Stimulated activated CD8-positive, alpha-beta memory T cell treated with anti-CD3 and anti-CD28 coated beads, Interleukin-7, amount 100 ng/mL, for 4 hours (primary cell): Measurements from ENCODE around the gene YAP1.

ENCODE experiments used
- DNase-seq, 2 donors: peaks; one replicate each; pipeline ENCODE4 v3.0.0-alpha.2; 2020; ENCODE audit warnings: low read depth in 2 of 2

The YAP1 gene

DNA sequence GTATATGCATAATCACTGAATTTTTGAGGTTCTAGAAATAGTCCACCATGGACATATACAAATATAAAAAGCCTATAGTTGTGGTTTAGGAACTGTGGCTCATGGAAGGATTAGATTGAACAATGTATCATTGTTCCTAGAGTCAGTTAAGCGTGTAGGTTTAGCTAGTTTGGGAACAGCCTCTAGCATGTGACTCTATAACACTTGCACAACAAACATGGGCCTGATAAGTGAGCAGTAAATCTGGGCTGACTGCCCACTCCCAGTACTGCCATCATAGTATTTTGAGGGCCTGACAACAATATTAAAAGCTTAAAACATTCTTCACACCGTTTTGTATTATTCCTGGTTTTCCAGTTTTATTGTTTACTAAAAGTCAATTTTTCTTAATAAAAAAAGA lies 47.0 kb downstream of the YAP1 start:
- no peak for DNase-seq

DNA sequence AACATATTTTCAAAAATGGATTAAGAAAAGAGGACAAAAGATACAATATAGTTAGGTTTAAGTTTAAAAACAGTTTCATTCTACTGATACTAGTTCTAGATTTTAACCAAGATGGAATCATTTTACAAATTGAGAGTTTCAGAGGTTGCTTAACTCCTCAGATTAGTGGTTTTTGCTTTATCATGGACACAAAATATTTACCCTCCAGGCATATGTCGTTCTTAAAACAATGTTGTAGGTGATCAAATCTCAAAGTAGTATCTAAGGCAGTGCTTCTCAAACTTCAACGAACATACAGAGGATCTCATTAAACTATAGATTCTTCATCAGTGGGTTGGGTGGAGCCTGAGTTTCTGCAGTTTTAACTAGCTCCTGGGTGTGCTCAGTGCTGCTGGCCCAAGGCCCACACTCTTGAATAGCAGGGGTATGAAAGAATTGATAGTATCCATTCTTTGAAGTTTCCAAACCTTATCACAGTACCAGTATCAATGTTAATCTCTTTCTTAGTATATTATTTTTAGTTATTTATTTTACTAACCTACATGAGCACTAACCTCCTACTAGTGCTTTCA lies 48.0 kb downstream of the YAP1 start:
- no peak for DNase-seq

DNA sequence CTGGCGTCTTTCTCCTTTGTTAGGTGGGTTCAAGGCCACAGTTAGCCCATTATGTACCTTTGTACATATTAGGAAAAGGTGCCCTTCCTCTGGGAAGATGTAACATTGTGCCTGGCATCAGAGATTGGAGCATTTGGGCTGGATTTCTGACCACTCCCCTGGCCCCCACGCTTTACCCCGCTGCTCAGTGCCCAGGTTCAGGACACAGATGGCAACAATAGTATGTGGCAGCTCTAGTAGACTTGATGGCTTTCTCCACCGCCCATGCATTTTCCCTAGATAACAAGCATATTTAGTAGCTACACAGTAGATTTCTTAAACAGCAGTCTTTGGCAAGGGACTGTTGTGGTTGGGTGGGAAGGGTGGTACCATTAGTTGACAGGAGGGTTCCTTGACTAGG lies 53.1 kb downstream of the YAP1 start:
- DNase-seq: no peak

DNA sequence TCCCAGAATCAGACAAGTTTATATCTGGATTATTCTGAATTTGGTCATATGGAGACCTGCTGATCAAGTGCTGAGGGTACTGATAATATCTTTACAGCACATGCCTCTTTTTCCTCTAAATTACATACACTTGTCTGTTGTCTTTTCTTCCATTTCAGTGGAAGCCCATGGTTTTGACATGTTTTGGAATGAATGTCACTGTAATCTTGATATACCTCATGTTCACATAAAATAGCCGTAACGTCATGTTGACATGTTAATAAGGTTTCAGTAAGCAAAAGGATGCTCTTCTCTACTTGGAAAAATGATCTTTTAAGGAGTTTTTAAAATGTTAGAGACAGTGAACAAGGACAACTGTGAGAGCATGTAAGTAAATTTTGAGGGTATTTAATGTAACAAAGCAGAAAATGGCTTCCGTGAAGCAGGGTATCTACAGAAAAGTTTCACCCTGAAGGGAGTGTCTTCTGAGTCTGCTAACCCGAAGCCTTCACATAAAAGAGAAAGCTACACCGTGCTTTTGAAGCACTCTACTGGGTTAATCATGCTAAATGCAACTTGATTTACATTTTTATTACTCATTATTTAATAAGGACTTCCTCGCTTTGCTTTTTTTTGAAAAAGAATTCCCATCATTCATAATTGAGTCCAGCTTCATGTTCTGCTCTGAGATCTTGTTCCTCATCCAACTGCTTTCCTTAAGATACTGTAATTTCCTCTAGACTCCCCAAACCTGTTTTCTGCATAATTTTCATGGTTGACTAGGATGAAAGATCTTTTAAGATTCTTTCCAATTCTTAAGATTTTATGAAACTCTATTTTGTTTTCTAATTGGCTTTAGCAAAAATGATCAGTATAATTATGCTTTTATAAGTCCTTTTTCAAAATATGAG lies 56.2 kb downstream of the YAP1 start:
- DNase-seq: no peak

DNA sequence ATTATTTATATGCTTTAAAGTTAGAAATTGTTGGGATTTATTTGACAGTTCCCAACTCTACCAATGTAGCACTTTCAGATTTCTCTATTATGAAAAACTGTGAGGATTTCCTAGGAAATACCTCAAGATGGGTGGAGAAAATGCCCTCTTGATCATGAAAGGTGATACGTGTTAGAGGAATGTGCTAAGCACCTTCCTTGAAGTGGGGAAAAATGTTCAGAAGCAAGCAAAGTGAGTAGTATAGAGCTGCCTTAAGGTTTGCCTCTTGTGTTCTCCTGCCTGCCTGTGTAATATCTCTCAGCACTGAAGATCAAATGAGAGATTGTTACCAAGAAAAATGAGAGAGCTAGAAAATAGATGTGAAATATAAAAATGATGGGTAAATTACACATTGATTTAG lies 58.2 kb downstream of the YAP1 start:
- DNase-seq: no peak

DNA sequence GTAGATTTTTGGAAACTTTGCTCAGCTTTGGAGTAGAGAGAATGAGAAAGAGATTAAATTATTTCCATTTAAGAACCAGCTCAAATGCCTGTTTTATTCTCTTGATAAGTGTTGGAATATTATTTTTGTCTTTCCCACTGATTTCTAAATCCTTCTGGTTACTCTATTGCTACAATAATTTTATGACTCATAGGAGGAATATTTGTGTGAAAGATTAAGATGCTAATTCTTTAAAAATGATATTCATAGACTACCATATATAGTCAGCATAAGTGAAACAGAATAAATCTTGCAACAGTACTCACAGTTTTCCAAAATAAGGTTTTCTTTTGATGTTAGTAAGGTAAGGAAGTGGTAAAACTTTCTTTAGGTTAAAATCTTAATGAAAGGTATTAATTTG lies 60.9 kb downstream of the YAP1 start:
- DNase-seq: no peak

DNA sequence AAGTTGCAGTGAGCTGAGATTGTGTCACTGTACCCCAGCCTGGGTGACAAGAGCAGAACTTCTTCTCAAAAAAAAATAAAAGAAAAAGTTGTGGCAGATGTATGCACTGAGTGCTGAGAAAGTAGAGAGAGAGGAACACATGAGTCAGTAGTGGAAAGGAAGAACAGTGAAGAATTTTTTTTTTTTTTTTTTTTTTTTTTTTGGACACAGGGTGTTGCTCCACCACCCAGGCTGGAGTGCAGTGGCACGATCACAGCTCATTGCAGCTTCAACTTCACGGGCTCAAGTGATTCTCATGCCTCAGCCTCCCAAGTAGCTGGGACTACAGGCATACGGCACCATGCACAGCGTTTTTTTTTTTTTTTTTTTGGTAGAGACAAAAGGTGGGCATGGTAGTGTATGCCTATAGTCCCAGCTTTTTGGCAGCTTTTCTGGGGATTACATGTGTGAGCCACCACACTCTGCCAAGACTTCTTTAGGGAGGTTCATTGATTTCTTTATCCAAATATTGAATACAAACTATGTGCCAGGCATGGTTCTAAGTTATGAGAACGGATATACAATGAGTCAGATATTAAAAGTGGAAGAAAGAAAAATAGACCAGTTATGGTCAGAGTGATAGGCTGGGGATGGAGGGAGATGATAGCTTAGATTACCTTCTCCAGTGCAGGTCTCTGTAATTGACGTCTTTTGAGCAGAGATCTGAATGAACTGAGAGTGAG lies 62.0 kb downstream of the YAP1 start:
- no peak for DNase-seq

DNA sequence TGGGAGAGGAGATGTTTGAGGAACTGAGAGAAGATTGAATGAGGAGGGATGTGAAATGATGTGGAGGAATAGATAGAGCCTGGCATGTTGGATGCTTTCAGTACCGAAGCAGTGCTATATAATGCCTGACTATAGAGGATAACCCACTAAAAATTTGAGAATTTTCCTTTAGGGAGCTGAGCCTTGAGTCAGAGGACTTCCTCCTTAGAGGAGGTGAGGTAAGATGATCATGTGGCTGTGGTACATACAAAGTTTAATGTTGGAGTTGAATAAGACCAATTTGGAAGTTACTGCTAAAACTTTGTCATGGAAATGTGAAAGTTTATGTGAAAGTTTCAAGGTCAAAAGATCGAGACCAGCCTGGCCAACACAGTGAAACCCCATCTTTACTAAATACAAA lies 66.9 kb downstream of the YAP1 start:
- no peak for DNase-seq

DNA sequence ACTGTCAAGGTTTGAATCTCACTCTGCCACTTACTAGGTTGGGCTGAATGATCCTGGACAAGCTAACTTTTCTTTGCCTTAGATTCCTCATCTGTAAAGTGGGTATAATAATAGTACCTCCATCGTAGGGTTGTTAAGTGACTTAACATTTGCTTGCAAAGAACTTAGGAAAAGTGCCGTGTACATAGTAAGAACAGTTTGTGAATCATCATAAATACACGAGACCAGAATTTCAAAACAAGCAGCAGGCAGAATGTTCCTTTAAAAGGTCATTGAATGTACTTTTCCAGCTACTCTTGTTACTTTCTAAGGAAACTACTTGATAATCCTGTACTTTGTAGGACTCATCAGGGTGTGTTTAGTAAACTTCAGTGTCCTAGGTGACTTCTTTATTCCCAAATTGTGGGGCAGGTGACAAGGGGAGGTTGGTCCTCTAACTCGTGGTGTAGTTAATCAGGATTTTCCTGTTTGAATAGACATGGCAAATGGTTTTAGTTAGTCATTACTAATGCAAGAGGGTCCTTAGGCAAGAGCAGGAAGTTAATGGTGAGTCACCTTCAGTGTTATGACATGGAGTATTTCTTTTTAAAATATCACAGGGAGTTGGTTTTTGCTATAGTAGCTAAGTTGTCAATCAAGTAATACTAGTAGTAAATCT lies 67.9 kb downstream of the YAP1 start:
- no peak for DNase-seq

DNA sequence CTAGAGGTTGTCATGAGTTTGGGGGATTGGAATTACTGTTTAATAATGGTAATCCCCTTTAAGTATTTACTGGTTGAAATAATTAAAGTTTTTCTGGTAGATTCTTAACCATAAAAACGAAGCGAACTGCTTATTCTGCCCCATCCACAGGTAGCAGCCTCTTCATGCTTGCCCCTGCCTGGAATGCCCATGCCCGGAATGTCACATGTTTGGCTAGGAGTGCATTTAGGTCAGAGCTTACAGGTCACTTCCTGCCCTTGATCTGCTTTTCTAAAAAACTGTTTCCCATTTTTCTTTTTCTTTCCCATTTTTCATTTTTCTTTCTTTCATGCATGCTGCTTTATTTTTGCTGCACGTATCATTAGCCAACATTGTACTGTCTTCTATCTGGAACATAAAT lies 69.1 kb downstream of the YAP1 start:
- no peak for DNase-seq

DNA sequence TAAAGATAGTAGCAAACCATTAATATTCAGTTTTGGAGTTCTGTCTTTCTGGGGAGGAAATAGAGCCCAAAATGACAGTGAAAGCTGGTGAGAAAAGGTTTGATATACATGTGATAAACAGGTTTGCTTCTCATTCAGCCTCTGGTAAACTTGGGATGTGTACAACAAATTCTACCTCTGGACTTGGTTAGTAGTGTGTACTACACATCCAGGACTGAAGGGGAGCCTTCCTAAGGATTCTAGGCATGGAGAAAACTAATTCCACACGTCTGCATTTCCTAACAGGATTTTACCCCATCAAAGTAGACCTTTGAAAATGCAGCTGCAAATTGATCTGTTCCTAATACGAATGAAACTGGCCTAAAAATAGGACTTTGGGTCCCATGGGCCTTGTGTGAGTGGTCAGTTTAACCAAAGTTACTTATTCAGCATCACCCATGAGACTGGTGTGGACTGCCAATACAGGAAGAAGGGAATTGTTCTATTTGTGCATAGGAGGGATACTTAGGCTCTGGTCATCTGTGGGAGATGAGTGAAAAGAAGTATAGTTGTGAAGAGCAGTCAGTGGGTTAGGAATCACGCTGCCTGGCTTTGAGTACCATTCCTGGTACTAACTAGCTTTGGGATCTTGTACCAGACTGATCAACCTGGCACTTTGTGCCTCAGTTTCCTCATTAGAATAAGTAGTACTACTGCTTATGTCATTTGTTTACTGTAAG lies 74.2 kb downstream of the YAP1 start:
- no peak for DNase-seq

DNA sequence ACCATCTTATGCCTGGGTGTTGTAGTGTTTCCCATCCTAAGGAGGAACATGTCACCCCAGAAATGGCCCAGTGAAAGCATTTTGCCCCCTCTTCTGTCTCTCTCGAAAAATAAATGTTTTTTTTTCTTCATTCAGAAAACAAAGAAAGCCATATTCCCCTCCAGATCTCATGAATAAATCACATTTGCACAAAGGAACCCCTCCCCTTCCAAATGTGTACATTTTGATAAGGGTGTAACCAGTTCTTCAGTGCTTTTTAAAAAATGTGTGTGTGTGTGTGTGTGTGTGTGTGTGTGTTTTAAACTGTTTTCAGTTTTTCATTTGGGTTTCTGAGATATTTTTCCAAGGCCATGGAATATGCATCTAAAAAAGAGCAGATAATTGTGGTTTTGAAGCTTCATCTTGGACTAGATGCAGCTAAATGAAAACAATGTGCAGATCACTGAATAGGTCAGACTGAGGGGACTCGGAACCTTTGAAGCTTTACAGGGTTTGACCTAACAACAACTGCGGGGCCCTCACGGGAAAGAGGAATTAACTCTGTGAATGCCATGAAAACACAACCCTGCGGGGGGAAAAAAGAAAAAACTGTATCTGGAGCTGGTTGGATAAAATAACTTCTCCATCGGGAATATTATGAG lies 76.4 kb downstream of the YAP1 start:
- no peak for DNase-seq

DNA sequence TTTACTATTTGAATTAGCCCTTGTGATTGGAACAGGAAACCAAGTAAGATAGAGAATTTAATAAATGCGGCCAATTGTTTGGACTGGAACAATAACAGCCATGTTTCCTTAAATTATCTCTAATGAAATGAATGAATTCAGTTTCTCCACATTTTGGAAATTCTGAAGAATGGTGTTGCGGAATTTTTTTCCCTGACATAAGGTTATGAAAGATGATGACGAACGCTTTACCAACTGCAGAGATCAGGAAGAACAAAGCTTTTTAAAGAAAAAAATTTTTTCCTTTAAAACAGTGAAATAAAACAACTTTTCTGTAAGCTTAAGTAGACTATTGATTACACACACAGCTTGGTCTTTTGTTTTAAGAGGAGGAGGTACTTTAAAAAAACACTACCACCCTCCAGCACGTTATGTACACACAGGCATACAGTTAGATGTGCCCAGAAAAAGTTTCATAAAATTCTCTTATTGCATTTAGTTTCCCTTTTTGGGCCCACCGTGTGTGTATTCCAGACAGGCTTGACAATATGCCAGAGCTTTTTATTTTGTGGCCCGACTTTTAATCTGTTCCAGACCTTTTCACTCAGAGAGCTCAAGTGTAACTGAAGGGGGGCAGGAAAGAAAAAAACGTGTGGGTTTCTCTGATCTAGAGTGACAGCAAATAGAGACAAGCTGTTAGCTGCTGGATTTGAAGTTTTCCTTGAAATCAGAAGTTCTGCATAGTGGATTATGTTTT lies 77.3 kb downstream of the YAP1 start:
- DNase-seq: no peak

DNA sequence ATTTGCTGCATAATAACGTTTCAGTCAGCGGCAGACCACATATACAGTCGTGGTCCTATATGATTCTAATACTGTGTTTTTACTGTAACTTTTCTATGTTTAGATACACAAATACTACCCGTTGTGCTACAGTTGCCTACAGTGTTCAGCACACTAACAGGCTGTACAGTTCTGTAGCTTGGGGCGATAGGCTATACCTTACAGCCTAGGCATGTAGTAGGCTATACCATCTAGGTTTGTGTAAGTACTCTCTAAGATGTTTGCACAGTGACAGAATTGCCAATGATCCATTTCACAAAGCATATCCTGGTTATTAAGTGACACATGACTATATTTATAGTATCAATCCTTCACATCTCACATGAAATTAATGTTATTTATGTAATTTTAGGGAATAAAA lies 78.2 kb downstream of the YAP1 start:
- DNase-seq: no peak

DNA sequence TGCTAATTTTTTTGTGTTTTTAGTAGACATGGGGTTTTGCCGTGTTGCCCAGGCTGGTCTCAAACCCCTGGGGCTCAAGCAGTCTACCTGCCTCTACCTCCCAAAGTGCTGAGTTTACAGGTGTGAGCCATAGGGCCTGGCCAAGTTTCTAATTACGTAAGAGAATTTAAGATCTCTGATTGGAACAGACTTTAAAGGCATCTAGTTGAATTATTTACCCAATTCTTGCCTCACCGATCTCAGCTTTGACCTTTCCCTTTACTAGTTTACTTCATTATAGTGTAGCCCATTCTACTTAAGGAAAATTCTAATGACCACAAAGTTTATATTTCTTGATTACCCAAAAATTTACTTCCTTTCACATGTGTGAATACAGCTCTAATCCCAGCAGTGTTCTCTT lies 81.6 kb downstream of the YAP1 start:
- DNase-seq: no peak

DNA sequence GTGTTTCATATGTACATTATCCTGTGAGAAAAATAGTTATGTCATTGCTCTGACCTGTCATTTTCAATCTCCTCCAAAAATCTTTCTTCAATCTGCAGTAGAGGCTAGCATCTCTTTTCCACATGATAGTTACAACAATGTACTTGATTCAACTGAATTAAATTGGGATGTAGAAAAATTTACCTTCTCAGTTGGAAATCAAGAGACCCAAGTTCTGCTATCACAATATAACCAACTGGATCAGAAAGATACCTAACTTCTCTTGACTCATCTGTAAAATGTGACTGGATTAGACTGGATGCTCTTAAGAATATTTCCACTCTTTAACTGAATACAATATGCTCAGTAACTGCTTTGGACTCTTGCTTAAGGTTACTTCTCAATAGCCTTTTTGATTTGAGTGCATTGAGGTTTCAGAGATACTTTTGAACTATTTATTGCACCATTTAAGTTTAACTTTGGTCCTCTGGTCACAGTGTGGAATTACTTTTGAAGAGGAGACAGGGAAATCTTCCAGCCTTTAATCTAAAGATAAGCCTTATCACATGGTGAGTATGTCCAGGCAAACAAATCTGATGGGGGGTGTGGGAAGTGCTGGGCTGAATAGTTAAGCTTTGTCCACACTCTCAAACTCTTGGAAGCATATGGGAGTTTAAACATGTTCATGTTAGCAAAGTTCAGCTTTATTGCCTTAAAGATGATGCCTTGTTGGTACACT lies 82.3 kb downstream of the YAP1 start:
- DNase-seq: no peak

DNA sequence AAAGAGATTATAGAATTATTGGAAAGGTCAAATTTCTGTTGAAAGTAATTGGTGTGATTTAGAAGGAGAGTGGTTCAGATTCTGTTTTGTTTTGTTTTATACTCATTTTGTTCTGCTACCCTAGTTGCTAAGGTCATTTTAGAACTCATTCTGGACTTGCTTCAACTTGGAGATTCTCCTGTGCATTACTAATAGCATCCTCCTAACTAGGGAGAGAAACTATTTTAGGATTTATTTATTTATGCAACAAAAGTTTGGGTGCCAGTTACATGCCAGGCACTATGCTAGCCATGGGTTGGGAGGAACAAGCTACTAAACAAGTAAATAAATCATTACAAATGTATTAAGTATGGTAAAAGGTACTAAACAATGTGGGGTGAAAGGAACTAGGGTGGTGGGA lies 84.0 kb downstream of the YAP1 start:
- DNase-seq: no peak

DNA sequence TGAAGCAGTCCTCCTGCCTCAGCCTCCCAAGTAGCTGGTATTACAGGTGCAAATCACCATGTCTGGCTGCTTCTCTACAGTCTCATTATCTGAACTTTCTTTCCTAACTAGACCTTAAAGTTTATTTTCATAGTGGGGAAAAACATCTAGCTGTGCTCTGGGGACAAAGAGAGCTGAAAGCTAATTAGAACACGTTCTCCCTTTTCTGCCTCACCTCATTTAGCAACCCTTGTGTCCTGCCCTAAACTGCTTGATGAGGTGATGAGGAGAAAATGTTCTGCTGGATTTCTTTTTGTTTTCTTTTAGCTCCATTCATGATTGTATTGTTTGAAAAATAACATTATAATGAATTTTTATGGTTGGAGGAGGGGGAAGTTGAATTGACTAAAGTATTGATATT lies 84.7 kb downstream of the YAP1 start:
- no peak for DNase-seq

DNA sequence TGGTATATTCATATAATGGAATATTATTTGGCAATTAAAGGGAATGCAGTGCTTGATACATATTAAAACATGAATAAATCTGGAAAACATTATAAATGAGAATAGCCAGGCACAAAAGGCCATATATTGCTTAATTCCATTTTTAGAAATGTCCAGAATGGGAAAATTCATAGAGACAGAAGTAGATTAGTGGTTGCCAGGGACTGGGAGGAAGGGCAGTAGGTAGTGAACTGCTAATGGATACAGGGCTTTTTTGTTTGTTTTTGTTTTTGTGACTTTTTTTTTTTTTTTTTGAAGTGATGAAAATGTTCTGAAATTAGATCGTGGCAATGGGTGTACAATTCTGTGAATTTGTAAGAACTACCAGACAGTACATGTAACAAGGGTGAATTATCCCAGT lies 86.1 kb downstream of the YAP1 start:
- no peak for DNase-seq

DNA sequence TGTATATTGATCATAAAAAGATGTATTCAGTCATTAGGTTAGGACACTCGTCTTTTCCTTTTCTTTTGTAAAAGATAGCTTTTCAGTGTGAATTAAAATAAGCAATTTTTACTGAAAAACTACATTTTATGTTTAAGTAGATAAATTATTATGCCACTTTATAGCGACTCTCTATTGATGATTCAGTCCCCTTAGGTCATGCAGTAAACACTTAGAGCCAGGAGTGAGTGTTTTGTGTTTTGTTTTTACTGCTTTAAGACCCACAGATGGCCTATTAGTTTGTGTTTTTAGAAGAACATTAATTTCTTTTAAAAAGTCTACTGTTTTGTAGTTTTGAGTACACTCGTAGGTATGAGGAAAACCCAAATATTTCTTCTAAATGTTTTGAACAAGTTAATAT lies 86.6 kb downstream of the YAP1 start:
- DNase-seq: no peak
